ENCODE measurements around the gene TOP3B.

GRCh38 chr22:22026157-22026831 lies 43.7 kb upstream of the TOP3B start:
- TF ChIP-seq FOXA1 (IDR thresholded peaks at IDR 0.05) (no peak), MAX (IDR thresholded peaks at IDR 0.05) (no peak), CTCF (IDR thresholded peaks at IDR 0.05; ENCODE audit: low read depth, low read length, missing input control) (no peak), EGR1 (IDR thresholded peaks at IDR 0.05; ENCODE audit: low read depth in 2 of 2) (no peak), SP1 (IDR thresholded peaks at IDR 0.05) (no peak), ATF3 (IDR thresholded peaks at IDR 0.05) (no peak), REST (IDR thresholded peaks at IDR 0.05) (no peak), FOXA2 (IDR thresholded peaks at IDR 0.05) (no peak), NR2F2 (IDR thresholded peaks at IDR 0.05) (no peak)

All from liver (tissue), 3 donors.